Bronchial epithelial cell (primary cell): ENCODE results near the gene CRACDL. TPM values are rescaled to one million over a fixed set of nuclear protein-coding genes. Genes with fewer than 3 reads are reported as not detected.

Experiments used
- DNase-seq: peaks from one replicate; pipeline ENCODE4 v3.0.0-alpha.2; 2010; ENCODE audit warnings: low read depth
- FAIRE-seq: peaks from 2 replicates; lab custom pipeline; 2011; peaks lifted over from hg19 to GRCh38; lab: Jason Lieb, UNC
- H3K27me3 ChIP-seq: 2 replicates; pipeline ENCODE4 v1.5.1; 2011; ENCODE audit warnings: low read length; ENCODE audit not compliant: control insufficient read depth, insufficient read depth
- H3K36me3 ChIP-seq: 2 replicates; pipeline ENCODE4 v1.5.1; 2011; ENCODE audit warnings: low read length; ENCODE audit not compliant: control insufficient read depth, insufficient read depth
- H3K4me3 ChIP-seq: 2 replicates; pipeline ENCODE4 v1.5.1; 2011; ENCODE audit warnings: mild to moderate bottlenecking, low read depth, low read length, control low read depth
- CTCF ChIP-seq: IDR thresholded peaks from 2 replicates; pipeline ENCODE4 v1.5.1; 2011; ENCODE audit warnings: mild to moderate bottlenecking, moderate library complexity, low read length, control low read depth, inconsistent platforms; ENCODE audit not compliant: insufficient read depth, severe bottlenecking
- total RNA-seq: library from RNA; depleted of rRNA; stranded (reverse); fragments of >200 nt; gene quantifications from 2 replicates; pipeline ENCODE4 v1.2.1, GENCODE V29; 2014

The CRACDL gene
- total RNA-seq, 1 donor from 2014 or later: 0.26 TPM

DNA sequence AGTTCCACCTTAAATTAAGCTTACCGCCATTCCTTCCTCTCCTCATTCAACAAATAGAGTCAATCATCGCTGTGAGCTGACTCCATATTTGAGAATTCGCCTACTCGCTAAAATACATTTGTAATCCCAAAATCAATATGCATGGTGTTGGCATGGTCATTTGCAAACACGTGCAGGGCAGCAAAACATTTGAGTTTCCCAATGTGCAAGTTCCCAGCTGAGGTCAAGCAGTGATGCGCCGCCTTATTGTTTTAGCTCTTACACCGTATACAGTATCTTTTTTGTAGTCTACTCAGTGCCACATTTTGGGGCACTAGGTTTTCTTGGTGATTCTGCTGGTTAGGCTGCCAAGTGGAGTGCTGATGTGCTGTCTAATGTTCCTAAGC is 131.8 kb downstream of the CRACDL start:
- no peak for DNase-seq

GRCh38 chr2:98803405-98804264 is 132.4 kb downstream of the CRACDL start:
- no peak for DNase-seq

More for the DNA sequence above, 131.8 kb downstream of the CRACDL start:
- Histone ChIP-seq H3K36me3 (no peaks in the 10 kb centered on the region), H3K27me3 (no peaks in the 10 kb centered on the region), H3K4me3 (no peak overlapping the region)
- no peak for TF ChIP-seq CTCF
- FAIRE-seq: no peak

DNA sequence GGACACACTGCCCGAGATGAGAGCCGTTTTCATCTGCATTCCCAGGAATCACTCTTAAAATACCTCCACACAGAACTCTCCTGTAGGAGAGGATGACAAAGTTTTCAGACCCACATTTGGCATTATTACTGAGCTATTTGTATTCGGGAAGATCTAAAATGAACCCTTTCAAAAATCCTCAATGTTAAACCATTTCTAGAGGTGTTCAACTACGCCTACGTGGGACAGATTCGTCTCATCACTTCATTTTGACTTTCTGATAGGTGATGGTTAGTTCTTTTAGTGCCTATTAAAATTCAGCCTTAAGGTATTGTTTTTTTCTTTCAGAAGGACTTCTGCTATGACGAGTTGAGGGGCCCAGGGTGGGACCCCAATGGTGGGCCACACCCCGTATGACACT is 133.7 kb downstream of the CRACDL start:
- Histone ChIP-seq H3K27me3 (no peaks in the 10 kb centered on the region), H3K4me3 (no peak overlapping the region), H3K36me3 (no peaks in the 10 kb centered on the region)
- FAIRE-seq: no peak
- no peak for DNase-seq
- no peak for TF ChIP-seq CTCF

More at GRCh38 chr2:98803405-98804264, 132.4 kb downstream of the CRACDL start:
- H3K36me3 ChIP-seq: no peaks in the 10 kb centered on the region
- no peak for TF ChIP-seq CTCF
- no peak overlapping the region for H3K4me3 ChIP-seq
- H3K27me3 ChIP-seq: no peaks in the 10 kb centered on the region
- FAIRE-seq: peak; percentile 13

- no peak for TF ChIP-seq CTCF
- DNase-seq (no peak), FAIRE-seq (no peak)
Observed at GRCh38 chr2:98801921-98802321, 134.1 kb downstream of the CRACDL start.

DNA sequence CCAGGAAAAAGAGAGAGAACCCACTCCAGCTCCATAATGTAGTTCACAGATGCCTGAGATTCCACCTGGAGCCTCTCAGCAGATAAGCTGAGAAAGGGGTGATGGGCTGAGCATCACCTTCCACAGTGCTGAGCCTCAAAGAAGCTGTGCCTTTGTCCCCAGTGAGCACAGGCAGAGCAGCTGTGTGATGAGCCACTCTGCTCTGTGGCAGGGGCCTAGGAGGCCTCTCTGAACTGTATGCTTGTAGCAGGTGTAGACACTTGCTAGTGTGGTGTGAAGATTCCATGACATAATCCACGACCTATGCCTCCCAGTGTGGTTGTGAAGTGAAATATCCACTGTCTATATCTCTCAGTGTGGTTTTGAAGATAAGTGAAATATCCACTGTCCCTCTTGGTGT is 134.7 kb downstream of the CRACDL start:
- Histone ChIP-seq H3K27me3 (no peaks in the 10 kb centered on the region), H3K4me3 (no peak overlapping the region), H3K36me3 (no peaks in the 10 kb centered on the region)
- DNase-seq: no peak
- FAIRE-seq: peak; percentile 13
- TF ChIP-seq CTCF: no peak

More at GRCh38 chr2:98801921-98802321, 134.1 kb downstream of the CRACDL start:
- no peaks in the 10 kb centered on the region for H3K36me3 ChIP-seq
- H3K4me3 ChIP-seq: no peak overlapping the region
- no peaks in the 10 kb centered on the region for H3K27me3 ChIP-seq
